GM19099 (cell line): ENCODE results near the gene CENPF.

Experiments used
- POLR2A ChIP-seq: IDR thresholded peaks from 3 replicates; pipeline ENCODE4 v1.6.1; 2011; ENCODE audit warnings: low read depth; ENCODE audit not compliant: insufficient read length; ENCODE audit errors: extremely low read depth

Gene CENPF

DNA sequence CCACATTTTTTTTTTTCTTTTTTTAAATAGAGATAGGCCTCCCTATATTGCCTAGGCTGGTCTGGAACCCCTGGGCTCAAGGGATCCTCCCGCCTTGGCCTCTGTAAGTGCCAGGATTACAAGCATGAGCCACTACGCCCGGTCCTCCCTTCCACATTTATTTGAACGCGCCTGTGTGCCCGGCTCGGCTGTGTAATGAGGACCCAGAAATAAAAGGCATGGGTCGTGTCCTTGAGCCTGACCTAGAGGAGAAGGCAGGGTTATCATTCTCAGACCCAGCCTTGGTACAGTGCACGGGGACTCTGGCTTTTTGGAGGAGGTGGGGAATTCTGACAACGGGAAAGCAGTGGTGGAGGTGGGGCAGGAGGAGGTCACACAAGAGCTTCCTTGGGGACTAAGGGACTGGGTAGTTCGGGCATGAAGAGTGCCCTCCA, 841 bp downstream of the CENPF start:
- no peak for TF ChIP-seq POLR2A

DNA sequence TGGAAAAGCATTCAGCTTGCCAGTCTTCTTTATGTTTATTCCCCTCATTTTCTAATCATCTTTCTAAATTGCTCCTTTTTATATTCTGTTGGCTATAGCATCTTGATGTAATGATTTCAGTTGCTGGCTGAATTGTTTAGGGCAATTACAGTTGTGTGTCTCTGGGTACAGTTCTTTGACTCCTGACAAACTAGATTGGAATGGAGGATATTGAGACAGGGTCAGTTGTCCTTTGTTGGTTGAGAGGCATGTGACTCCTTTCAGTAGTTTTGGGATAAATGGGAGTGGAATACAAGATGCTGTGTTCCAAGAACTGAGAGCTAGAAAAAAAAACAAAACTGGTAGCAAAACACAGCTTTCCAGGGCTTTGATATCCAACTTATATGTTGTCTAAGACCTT, 1.5 kb downstream of the CENPF start:
- TF ChIP-seq POLR2A, result no peak

DNA sequence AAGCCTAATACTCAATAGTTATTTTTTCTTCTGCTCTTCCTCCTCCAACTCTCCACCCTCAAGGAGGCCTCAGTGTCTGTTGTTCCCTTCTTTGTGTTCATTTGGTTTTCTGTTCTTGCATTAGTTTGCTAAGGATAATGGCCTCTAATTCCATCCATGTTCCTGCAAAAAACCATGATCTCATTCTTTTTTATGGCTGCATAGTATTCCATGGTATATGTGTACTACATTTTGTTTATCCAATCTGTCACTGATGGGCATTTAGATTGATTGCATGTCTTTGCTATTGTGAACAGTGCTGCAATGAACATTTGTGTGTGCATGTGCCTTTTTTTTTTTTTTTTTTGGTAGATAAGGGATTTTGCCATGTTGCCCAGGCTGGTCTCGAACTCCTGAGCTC, 6.7 kb downstream of the CENPF start:
- TF ChIP-seq POLR2A, result no peak

DNA sequence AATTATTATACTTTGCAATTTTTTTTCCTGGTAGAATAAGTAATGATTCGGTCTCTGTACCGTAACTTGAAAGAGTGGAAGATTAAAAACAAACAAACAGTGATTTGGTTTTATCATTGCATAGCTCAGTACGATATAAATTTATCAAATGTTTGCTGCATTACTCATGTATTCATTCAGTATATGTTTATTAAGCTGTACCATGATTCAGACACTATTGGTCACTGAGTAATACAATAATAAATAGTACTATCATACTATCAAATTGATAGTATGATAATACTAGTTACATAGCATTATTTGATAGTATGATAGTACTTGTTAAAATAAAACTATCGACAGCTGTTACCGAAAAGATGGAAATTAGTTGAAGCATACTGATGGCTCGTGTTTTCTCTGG, 12.1 kb downstream of the CENPF start:
- TF ChIP-seq POLR2A, result no peak

DNA sequence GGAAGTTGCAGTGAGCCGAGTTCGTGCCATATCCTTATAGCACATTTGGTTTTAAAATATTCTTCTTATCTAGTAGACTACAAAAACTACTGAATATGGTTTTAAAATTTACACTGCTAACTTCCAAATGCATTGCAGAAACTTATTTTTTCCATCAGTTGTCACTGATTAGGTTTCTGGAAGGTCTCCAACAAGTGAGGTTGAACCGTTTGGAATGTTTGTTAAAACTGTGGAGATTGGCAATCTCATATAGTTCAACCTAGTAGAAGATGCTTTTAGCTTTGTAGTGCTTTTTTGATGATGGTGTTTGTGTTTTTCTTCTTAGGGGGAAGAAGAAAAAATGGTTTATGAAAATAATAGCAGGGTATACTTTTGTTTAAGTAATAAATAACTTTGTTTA, 12.9 kb downstream of the CENPF start:
- TF ChIP-seq POLR2A, result no peak

DNA sequence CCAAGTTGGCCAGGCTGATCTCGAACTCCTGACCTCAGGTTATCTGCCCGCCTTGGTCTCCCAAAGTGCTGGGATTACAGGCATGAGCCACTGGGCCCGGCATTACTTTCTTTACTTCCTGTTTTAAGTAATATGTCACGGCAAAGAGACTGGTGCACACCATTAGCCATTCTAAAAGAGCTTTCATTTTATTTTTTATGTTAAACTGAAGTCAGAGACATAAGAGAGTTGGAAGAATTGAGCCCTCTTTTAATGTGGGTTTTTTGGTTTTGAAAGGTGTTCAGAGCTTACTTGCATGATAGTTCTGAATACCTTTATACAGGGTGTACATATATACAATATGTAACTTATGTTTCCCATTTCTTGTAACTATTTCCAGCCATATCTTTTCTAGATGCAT, 14.3 kb downstream of the CENPF start:
- TF ChIP-seq POLR2A, result no peak

DNA sequence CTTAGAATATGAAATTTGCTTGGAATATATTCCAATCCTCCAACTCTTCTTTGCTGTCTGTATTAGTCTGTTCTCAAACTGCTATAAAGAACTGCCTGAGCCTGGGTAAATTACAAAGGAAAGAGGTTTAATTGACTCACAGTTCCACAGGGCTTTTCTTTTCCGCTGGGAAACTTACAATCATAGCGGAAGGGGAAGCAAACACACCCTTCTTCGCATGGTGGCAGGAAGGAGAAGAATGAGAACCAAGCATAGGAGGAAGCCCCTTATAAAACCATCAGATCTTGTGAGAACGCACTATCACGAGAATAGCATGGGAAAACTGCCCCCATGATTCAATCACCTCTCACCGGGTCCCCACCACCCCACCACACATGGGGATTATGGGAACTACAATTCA, 14.8 kb downstream of the CENPF start:
- TF ChIP-seq POLR2A, result no peak

DNA sequence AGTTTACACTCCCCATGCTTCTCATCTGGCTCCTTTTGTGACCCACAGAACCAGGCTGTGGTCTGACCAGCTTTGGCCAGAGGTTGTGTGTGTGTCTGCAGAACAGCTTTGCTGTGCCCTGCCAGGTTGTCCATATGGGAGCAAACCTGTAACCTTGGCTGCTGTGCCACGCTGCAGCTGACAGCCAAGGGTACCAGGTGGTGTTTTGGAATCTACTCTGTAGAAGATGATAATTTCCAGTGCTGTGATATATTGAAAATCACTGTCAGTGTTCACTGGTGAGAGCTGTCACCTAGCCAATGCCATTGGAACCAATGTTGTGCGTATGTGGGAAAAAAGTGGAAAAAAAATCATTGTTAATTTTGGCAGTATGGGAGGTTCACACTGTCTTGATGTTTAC, 18.2 kb downstream of the CENPF start:
- TF ChIP-seq POLR2A, result no peak

DNA sequence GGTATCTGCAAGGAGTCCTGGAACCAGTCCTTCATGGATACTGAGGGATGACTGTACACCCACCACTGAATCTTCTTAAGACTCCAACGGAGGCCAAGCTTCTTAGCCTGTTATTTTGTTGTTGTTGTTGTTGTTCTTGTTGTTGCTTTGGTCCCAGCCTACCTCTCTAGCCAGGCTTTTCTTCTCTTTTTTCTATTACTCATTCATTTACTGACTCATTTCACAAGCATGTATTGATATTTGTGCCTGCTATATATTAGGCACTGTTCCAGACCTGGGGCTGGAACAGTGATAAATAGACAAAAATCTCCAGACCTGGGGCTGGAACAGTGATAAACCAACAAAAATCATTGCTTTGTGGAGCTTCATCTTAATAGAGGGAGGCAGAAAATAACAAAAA, 20.4 kb downstream of the CENPF start:
- TF ChIP-seq POLR2A, result no peak

DNA sequence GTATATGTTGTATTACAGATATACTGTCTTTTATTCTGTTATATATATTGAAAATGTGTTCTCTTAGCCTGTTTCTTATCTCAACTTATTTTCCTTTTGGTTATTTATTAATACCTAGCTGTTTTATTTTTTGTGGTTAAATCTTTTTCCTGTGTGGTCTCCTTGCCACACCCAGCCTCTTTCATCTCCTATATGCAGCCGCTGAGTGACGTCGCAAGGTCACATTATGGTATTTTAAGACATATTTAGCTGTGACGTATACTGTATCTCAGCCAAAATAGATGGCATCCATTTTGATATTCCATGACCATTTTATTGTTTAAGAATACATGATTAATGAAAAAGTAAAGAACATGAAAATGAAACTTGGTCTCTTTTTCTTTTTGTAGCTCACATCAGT, 29.1 kb downstream of the CENPF start:
- no peak for TF ChIP-seq POLR2A

DNA sequence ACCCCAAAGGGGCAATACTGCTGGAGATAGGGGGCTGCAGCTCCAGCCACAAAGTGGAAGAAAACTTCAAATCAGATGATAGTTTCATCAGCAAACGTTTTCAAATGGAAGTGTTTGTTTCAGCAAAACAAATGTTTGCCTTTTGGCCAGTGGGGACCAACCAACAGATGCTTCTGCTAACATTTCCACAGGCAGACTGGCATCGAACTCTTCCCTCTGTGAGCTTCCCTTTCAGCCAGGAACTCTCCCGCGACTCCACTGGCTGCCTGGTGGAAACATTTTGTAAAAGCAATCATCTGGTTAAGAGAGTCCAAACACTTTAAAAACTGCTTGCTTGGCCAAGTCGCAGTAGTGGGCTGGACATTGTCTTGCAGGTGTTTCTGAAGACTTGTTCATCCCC, 30.7 kb downstream of the CENPF start:
- no peak for TF ChIP-seq POLR2A

DNA sequence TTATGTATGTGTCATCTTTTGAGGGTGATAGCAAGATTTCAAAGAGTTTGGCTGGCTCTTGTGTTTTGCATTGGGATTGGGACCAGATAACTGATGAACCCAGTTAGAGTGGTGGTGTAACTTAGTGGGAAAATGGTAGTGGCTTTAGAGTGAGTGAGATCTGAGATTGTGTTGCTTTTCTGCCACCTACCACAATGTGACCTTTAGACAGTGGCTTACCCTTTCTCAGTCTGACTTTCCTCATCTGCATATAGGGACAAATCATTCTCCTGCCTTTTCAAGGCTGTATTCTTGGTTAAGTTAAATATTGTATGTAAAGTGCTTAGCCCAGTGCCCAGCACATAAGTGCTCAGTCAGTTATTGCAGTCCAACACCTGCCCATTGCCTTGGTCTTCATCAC, 31.3 kb downstream of the CENPF start:
- no peak for TF ChIP-seq POLR2A

DNA sequence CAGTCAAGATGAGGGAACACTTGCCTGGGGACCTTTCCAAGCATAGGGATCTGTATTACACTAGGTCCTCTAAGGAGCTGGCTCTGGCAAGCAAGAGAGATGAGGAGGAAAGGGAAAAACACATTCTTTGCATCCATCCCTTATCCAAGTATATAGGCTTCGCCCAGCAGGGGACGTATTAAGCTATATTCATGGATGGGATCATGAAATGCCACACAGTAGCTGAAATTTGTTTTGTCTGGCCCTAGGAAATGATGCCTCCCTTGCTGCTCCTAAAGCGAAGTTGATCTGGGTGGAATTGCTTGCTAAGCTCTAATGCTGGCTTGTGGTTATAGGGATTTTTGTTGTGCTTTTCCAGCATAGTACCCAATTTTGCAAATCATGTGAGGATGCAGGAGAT, 32.1 kb downstream of the CENPF start:
- TF ChIP-seq POLR2A, result no peak

DNA sequence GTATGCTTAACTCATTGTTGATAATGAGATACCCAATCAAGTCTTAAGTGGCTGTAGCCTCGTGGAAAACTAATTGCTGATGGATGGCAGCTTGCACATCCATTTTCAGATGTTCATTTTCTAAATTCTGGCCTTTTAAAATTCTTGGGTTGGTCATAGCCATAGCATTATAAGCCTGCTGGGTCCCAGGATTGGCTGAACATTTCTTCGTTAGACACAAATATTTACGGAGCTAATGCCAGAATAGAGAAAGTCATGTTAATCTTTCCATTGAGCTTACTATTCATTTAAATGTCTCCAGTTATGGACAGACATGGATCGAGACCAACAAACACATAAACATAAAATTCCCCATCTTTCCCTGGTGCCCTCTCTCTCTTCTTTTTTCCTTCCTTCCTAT, 32.5 kb downstream of the CENPF start:
- no peak for TF ChIP-seq POLR2A

DNA sequence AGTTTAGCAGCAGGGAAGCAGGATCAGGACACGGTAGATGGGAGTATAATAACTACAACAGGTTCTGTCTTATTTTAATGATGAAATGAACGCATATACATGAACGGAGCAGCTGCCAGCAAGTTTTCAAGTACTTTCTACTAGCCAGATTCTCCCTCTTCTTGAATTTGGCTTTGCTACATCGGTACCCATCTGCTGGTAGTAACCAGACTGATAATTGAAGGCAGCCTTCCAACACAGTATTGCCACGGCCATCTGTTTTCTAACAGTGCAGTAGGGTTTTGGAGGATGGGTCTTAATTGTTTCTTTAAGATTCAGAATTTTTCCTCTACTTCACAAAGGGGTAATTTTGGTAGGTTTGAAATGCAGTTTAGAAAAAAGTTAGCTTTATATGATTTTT, 33.4 kb downstream of the CENPF start:
- no peak for TF ChIP-seq POLR2A

DNA sequence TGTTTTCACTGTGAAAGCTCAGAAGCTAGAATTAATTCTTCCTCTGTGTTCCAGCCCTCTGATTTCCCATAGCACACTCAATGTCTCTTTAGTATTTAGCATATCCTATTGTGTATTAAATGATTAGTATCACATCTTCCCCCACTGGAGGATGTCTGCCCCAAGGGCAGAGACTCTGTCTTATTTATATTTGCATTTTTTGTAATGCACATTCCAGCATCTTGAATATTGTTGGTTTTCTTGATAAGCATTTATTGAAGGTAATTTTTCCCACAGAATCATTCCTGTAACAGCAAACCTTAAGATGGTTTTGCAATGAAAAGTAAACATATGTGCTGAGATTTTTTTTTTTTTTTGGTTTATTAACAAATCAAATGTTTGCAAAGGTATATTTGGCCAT, 34.1 kb downstream of the CENPF start:
- TF ChIP-seq POLR2A, result no peak

DNA sequence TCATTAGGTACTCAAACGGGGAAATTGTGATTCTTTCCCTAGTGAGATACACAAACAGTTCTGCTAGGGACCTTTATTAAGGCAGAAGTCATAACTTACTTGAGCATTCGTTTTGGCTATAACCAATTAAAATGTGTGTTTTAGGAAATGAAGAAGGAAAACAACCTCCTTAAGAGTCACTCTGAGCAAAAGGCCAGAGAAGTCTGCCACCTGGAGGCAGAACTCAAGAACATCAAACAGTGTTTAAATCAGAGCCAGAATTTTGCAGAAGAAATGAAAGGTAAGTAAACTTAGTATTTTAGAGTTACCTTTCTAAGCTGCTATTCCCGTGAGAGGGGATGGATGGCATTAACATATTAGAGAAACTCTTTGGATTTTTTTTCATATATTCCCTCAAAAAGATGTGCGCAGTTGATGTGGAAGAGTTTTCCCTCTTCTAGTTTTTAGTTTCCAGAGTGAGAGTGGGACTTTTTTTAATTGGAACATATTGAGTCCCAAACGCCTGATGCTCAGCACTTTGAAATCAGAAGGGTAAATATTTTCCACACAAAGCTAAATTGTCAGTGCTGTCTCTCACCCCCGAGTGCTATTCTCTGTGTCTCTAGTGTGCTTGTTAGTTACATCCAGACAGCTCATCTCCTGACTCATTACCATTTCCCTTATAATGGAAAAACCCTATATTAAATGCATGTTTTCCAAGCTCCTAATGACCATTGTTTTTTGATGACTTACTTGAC, 34.9 kb downstream of the CENPF start:
- no peak for TF ChIP-seq POLR2A
